ENCODE measurements around the gene CDCP1. TPM values are rescaled to one million over a fixed set of nuclear protein-coding genes. Genes with fewer than 3 reads are reported as not detected.

CDCP1 gene
- polyA plus RNA-seq, 3 donors, result 1.0 to 1.4 (median 1.4) TPM

DNA sequence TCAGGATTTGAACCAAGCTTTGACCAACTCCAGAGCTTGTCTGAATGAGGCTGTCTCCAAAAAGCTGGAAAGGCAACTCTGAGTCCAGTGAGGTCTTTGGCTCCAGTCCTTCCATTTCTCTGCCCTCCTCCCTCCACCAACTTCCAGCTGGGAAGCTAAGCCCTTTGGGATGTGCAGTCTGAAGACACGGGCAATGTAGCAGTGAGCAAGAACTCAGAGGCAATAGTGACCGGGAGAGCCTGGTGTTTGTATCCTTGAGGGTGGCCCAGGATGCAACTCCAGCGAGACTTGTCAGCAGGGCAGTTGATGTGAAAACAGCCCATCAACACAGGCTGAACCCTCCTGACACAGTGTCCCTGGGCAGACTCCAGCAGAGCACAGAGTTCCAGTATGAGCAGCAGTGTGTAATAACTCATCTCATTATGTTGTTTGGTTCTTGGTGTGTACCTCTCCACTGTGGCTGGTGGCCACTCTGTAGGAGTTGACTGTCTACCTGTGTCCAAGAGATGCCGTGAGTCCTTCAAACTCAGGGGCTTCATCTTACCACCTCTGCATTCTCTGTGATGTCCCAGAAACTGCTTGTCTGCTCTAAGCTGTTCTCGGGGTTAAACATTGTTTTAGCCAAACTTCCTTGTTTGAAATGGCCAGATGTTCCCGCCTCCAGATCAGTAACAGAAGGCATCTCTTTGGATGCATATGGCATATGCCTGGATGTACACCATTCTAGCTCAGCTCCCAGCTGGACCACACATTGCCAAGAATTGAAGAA is 6.6 kb downstream of the CDCP1 start:
- DNase-seq, result no peak

- DNase-seq, result no peak
Observed at GRCh38 chr3:45137656-45138181, 8.5 kb downstream of the CDCP1 start.

DNA sequence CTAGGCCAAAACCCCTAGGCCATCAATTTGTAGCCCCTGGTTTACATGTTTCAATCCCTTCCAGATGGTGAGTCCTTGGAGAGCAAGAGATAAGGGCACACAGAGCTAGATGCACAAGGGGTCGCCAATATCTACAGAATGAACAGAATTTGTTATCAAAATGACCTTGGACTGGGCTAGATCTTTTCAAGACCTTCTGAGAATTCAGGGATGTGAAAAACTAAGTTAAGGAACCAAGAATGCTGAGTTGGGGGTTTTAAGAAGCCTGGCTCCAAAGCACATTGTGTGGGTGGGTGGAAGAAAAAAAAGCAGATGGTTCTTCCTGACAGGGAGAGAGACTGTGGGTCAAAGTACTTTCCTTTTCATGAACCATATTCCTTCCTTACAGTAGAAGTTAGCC is 10.2 kb downstream of the CDCP1 start:
- DNase-seq, result no peak

- no peak for DNase-seq
Observed at GRCh38 chr3:45134758-45135521, 11.2 kb downstream of the CDCP1 start.

GRCh38 chr3:45132568-45133211 is 13.5 kb downstream of the CDCP1 start:
- DNase-seq, result no peak

DNA sequence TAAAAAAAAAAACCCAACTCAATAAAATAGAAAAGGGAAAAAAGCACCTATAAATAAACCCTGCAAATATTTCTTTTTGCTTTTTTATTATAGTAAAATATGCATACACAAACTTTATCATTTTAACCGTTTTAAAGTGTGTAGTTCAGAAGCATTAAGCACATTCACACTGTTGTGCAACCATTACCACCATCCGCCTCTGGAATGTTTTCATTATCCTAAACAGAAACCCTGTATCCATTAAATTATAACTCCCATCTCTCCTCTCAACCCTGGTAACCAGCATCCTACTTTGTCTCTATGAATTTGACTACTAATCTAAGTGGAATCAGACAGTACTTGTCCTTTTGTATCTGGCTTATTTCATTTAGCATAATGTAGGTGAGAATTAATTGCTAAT is 15.0 kb downstream of the CDCP1 start:
- DNase-seq, result no peak

DNA sequence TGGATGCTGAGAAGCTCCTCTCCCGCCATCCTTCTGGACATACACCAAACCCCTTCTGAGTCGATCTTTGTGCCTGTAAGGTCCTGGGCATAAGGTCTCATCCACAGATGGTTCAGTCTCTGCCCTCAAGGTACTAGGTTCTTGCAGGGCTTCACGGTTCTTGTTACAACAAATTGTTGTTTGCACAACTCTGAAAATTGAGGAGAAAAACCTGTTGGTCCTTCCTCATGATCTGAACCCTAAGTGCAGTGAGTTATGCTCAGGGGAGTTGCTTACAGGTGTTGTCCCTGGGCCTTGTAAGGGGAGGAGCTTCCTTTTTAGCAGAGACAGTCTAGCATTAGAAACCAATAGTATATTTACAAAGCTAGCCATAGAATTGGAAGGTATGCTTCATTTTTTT is 15.7 kb downstream of the CDCP1 start:
- DNase-seq, result no peak

GRCh38 chr3:45128950-45129349 is 17.2 kb downstream of the CDCP1 start:
- no peak for DNase-seq

GRCh38 chr3:45127130-45127822 is 18.9 kb downstream of the CDCP1 start:
- no peak for DNase-seq

DNA sequence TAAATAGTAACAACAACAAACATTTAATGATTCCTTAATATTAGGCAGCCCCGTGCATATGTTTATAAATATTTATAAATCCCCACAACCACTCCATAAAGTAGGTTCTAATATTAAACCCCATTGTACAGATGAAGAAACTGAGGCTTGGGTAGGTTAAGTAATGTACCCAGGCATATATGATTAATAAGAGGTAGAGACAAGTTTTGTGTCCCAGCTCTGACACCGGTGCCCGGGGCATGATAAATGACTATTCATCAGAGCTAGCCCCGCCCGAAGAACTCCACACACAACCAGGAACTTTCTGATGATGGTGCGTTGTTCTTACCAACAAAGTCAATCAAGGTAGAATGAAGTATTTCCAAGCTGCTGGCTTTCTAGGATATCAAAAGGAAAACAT is 19.4 kb downstream of the CDCP1 start:
- DNase-seq, result no peak

DNA sequence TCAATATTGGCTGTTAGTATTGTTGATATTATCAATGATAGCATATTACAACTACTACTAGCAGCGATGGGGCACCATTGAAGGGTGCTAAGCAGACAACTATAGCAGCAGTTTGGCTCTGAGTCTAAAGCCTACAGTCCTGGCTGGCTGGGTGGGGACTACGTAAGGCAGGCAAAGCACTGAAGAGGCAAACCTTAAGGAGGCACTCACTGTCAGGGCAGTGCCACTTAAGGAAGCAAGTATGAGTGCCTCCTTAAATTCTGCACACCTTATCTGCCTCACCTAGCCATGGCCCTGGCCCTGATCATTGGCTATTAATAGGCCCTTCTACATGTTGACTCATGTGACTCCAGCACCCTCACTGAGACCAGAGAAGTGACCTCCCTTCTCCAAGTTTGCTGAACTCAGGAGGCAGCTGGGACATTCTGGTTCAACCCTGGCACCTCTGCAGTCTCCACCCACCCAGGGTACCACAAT is 20.6 kb downstream of the CDCP1 start:
- DNase-seq, result no peak

DNA sequence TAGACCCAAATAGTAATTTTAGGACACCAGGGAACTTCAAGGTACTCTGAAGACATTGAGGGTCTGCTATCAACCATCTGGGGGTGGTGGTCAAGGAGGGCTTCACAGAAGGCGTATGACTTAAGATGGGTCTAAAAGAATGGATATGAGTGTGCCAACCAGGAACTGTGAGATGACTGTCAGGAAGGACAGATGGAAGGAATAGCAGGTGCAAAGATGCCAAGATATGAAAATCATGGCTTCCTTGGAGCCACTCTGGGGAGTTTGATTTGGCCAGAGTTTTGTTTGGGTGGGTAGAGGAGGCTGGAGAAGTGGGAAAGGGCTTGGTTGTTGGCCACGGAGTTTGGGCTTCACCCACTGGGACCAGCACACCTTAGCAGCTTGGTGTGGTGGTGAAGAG is 21.2 kb downstream of the CDCP1 start:
- DNase-seq, result no peak

DNA sequence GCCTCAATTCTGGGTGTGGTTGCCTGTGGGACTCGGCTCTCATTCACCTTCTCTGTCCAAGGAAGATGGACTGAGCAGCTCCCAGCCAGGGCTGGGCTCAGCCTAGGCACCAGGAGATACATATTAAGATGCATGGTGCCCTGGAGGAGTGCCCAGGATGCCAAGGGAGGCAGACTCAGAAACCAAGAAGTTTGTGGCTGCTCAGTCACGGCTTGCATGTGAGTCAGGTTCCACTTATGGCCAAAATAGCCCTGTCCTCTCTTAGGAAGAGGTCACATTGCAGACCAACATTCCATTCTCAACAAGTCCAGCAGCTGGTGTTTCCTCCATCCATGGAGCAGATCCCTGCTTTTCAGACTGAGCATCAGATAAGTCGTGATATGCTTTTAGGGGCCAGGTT is 21.8 kb downstream of the CDCP1 start:
- DNase-seq, result no peak

DNA sequence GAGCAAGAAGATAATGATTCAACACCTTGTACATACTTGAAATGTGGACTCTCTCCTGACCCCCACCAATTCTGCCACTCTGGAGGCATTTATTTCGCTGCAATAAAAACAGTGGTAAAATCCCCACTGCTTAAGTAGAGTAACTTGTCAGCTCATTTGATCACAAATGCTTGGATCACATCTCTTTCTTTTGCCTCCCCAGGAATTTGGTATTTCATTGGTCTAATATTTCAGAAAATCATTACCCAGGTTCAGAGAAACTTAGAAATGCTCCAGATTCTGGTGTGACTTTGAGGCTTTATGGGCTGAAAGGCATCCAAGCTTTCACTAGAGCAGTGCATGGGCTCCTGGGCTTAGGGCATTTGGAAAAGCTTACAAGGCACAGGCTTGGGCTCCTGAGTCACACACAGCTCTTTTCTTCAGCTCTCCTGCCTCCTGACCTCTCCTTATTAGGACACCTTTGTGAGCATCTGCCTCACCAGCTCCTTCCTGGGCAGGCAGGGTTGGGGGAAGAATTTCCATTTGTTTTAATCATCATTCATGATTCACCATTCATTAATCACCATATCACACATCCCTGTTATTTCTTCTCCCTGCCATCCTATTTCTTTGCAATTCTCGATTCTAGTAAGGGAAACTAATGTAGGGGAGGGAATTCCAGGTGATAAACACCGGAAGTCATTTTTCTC is 22.5 kb downstream of the CDCP1 start:
- DNase-seq, result no peak

DNA sequence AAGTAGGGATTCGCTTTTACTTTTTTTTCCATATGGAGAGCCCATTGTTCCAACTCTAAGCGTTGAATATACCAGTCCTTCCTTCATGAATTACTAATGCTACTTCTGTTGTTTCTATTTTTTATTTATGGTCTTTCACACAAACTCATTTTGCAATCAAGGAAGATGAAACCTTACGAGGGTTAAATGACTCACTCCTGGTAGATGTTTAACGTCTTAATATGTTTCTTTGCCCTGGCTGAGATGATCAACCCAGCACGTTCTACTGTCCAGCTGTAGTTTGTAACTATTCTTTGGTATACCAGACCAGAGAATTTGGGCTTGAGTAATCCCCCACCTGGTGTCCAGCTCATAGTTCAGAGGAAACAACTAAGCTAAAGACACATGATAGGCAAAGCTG is 23.1 kb downstream of the CDCP1 start:
- DNase-seq, result no peak

DNA sequence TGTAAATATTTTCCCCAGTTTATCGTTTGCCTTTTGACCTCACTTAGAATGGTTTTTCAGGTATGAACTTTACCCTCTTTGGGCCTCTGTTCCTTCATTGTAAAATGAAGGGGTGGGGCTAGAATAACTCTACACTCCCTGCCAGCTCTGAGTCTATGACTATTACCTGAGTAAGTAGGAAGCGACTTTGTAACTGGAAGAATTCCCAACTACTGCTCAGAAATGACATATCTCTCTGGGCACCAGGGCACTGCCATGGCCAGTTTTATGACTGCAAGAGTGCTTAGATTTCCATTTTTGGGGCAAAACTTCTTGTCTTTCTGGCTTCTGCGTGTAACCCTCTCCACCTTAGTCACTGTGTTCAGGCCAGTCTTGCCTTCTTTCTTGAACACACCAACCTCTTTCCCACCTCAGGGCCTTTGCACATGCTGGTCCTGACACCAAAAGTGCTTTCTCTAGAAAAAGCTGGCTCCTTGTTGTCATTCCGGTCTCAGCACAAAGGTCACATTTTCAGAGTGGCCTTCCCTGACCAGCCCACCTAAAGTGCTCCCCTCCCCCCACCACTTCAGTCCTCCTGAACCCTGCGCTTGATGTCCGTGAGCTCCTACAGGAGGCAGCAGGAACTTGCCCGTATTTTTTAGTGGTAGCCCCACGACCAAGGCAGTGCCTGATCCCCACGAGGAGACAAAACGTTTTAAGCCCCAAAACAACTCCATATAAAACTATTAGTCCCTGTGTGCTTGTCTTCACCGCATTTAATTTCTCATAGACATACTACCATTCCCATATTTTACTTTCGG is 25.6 kb downstream of the CDCP1 start:
- DNase-seq, result no peak

DNA sequence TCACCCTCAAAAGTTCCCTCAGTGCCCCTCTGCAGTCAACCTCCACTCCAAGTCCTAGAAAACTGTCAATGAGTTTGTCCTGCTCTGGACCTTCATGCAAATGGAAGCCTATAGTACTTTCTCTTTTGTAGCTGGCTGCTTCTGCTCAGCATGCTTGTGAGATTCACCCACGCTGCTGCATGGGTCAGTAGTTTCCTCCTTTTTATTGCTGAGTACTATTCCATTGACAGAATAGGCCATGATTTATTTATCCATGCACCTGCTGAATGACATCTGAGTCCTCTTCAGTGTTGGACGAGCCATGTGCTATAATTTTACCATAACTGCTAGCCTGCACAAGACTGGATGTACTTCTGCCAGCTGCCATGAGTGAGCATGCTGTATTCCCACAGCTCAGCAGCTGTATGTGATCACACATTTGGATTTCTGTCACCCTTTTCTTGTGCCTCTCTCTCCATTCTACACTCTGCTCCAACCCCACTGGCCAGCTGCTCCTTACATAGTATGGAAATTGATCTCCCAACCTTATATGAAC is 26.3 kb downstream of the CDCP1 start:
- DNase-seq, result no peak

DNA sequence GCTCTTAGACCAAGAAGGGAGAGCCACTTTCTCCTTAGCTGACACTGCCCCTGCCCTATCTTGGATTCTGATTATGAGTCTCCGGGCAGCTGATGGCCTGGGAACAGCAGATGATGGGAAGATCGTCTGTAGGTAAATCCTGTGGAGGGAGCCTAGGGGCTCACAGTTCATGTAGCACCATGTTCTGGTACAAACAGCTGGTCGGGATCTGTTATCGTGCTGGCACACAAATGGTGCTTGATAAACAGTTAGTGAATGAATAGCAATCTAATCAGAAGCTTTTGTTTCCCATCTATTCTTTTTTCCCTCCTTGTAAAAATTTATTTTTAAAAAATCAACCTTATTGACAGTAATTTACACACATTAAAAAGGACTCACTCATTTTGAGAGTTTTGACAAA is 26.8 kb downstream of the CDCP1 start:
- no peak for DNase-seq

DNA sequence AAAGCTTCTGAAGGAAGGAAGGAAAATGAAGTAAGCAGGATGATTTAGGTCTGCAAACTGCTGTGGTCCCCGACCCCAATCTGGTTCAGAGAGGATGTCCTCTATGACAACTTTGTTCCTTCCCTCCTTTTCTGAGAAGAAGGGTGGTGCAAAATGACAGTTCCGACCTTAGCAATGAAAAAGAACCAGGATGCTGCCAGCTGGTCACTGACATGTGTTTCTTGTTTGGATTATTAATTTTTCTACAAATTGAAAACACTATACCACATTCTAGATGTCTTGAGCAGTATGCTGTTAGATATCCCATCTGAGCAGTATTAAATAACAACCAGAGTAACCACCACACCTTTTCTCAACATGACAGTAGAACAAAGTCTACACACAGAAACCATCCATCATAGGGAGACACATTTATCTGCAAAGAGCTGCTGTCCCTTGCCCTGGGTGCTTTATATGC is 27.5 kb downstream of the CDCP1 start:
- DNase-seq, result no peak

DNA sequence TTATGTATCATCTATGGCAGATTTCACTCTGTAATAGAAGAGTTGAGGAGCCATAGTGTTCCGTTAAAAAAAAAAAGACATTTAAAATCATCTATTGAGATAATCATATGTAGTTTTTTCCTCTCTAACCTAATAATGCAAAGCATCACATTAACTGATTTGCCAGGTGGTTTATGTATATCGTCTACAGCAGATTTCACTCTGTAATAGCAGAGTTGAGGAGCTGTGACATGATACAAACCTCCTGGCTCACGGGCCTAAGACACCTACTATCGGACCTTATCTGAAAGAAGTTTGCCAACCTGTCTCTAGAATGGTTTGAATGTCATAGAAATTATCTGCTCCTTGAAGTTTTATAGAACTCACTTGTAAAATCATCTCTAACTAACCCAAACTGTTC is 29.8 kb downstream of the CDCP1 start:
- DNase-seq, result no peak

Data from renal pelvis (tissue), 4 donors.